Left forelimb (tissue), 1 donor: ENCODE data around the gene NCBP2.
"Not testable (repeated sequence)": the region's sequence is repeated elsewhere in the genome, so short reads cannot be mapped to it uniquely, and the experiment has no call there.

Source experiments
- DNase-seq: peaks from one replicate; pipeline ENCODE4 v3.0.0-alpha.2; 2018; ENCODE audit warnings: low spot score

Gene NCBP2

DNA sequence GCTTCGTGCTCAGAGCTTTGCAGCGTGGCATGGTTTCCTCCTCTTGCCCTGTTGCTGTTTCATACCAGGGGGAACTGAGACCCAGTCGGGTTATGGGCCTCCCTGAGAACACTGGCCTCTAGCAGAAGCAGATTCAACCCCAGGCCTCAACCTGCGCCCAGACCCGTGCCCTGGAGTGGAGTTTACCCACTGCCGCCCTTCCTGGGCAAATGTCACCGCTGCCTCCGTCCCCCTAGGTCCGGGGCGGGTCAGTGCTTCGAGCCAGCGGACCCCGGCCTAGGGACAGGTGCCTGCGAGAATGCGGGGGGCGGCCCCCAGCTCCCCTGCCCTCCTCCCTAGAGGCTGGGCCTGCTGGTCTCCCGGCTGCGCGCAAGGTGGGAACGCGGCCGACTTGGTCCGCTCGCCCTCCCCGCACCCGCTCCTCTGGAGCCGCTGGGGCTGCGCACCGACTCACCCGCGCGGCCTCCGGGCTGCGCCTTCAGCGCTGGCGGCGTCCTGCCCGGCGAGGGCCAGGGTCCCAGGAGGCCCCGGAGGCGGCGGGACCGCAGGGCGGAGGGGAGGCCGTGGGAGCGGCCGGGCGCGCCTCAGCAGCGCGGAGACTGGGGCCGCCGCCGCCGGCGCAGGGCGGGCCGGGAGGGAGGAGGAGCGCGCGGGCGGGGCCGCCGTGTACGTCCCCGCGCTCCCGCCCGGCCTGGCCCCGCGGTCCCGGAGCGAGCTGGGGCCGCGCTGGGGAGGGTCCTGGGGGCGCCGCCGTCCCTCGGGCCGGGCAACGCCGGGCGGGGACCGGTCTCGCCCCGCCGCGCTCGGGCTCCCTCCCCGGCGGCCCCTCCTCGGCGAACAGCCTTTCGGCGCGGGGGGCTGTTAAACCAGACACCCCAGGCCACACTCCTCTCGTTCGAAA is 26.2 kb upstream of the NCBP2 start, which contains the start of gene PIGZ:
TSS of gene PIGZ (minus strand) at position 601 of the 901 bp plus-strand sequence. CDS start 16,802 bp downstream, outside the sequence.
- DNase-seq: peak; percentile 66

DNA sequence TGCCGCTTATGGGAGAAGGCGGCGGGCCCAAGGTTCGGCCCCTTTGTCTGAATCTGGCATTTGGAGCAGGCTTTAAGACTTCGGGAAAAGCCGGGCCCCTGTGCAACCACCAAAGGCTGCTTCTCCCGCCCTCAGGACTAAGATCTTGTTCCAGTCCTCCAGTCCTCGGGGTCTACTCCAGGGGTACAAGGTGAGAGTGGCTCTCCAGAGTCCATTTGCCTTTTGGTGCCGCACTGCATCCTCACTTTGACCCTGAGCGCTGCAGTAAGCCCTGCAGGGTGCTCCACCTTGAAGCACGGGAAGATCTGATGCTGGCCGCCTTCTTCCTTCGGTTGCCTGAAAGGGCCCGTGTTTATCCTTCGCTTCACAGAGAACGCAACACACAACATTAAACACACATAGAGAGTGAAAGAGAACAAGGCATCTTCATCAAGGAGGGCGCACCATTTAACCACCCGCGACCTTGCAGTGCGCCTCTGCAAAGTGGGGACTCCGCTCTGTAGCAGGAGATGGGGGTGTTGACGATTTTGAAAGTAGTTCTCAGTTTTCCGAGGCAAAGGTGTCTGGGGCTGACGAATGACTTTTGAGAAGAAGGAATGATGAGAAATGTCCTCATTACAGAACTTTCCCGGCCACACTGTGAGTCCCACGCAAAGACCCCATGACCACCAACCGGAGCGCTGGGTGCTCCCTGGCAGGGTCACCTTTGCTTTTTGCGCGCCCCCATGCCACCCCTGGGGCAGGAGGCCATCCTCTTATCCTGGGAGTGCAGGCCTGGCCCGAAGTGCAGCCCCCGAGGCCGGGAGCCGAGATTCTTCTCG is 25.3 kb upstream of the NCBP2 start:
- DNase-seq: peak; percentile 64

DNA sequence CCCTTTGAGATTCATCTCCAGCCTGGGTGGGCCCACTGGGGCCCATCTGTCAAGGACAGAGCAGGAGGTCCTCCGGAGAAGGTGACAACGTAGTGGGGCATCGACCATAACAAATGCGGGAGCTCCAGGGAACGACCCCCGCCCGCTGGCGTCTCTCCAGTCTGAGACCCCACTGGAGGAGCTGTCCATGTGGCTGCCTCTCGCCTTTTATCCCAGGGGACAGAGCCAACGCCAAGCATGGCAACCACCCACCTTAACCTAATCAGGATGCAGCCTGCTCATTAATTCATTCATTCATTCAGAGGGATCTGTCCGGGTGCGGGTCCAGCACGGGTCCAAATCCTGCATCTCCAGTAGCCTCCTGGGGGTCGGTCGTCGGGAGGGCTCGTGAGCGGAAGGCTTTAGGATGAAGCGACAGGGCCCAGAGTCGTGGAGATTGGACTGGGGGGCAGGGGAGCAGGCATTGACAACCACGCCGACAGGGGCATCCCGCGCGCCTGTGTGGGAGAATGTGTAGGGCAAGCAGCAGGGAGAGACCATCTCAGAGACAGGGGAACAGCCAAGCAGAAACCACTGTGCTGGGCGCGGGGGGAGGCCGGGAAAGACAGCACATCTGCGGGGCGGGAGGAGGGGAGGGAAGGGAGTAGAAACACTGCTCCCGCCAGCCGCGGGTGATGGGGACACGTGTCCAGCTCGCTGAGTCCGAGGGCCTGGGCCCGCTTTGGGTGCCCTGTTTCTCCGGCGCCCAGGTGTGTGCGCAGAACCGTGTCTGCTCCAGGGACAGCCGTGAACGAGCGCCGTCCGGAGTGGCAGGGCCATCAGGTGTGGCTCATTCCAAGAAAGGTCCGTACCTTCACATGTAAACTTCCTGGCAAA is 24.4 kb upstream of the NCBP2 start:
- peak; percentile 65 for DNase-seq

DNA sequence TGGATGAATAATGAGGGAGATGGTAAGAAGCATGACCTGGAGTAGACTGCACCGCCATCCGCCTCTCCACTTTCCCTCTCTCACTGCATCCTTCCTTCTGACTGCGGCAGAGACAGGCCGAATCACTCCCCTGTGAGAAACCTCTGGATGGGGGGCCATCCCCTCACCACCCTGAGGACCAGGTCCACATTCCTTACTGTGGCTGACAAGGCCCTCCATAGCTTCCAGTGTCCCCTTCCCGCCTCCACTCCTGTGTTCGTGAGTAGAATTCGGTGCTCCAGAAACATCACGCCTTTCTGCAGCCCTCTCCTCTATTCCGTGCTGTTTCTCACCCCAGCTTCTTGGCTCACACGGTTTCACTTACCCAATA is 23.5 kb upstream of the NCBP2 start:
- peak; percentile 26 for DNase-seq

DNA sequence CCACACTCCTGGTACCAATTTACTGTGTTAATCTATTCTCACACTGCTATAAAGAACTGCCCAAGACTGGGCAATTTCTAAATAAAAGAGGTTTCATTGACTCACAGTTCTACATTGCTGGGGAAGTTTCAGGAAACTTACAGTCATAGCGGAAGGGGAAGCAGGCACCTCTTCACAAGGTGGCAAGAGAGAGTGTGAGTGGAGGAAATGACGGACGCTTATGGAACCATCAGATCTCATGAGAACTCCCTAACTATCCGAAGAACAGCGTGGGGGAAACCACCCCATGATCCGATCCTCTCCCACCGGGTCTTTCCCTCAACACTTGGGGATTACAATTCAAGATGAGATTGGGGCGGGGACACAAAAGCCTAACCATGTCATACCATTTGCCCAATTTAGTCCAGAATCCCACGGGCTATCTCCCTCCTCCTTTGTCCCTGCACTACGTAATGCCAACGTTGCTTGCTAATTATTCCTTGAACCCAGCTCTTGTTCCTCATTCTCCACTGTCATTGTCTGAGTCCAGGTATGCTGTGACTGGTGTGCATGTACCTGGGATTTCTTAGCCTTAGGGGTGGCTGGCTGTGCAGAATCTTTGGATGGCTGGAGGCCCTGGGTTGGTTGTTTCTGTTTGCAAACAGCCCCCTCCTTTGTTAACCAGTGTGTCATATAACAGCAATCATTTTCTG is 22.9 kb upstream of the NCBP2 start:
- peak; percentile 46 for DNase-seq

DNA sequence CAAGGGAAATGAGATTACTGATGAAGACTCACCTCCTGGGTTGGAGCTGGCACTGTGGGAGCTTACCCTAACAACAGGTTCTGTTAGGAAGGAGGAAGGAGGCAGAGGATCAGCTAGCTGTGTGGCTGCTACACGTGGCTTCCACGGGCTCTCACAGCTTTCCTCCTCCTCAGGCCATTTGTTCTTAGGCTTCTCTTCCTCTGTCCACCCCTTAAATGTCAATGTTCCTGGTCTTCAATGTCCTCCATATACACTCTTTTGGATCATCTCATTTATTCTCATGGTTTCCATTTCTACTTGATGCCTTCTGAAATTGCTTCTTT is 21.3 kb upstream of the NCBP2 start:
- no peak for DNase-seq

DNA sequence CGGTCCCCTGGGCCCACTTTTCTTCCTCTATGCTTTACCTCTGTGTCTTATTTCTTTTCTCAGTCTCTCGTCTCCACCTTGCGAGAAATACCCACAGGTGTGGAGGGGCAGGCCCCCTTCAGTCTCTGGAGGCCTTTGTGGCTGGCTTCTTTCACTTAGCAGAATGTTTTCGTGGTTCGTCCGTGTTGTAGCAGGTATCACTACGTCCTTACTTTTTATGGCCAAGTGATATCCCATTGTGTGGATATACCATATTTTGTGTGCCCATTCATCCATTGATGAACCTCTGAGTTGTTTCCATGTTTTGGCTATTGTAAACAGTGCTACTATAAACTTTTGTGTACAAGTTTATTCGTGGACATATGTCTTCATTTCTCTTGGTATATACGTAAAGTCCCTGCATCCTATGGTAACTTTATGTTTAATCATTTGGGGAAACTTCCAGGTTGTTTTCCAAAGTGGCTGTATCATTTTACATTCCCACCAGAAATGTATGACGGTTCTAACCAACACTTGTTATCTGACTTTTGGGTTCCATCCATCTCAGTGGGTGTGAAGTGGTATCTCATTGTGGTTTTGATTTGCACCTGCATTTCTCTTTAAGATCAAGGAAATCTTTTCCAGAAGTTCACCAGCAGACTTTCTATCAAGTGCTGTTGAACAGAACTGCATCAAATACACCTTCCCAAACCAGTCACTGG is 20.8 kb upstream of the NCBP2 start:
- DNase-seq: no peak

DNA sequence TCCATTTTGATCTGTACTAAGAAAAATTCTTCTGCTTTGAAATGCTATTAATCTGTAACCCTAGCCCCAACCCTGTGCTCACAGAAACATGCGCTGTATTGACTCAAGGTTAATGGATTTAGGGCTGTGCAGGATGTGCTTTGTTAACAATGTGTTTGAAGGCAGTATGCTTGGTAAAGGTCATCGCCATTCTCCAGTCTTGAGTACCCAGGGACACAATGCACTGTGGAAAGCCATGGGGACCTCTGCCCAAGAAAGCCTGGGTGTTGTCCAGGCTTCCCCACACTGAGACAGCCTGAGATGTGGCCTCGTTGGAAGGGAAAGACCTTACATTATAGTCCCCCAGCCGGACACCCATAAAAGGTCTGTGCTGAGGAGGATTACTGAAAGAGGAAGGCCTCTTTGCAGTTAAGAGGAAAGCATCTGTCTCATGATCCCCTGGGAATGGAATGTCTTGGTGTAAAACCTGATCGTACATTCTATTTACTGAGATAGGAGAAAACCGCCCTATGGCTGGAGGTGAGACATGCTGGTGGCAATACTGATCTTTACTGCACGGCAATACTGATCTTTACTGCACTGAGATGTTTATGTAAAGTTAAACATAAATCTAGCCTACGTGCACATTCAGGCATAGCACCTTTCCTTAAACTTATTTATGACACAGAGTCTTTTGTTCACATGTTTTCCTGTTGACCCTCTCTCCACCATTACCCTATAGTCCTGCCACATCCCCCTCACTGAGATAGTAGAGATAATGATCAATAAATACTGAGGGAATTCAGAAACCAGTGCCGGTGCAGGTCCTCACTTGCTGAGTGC is 20.0 kb upstream of the NCBP2 start:
- no peak for DNase-seq

DNA sequence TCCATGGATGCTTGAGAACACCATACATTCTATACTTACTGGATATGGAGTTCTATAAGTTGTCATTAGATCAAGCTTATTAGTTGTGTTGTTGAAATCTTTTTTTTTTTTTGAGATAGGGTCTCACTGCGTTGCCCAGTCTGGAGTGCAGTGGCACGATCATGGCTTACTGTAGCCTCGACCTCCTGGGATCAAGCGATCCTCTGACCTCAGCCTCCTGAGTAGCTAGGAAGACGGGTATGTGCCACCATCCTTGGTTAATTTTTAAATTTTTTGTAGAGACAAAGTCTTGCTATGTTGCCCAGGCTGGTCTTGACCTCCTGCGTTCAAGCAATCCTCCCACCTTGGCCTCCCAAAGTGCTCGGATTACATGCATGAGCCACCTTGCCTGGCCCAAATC is 12.5 kb upstream of the NCBP2 start:
- no peak for DNase-seq

DNA sequence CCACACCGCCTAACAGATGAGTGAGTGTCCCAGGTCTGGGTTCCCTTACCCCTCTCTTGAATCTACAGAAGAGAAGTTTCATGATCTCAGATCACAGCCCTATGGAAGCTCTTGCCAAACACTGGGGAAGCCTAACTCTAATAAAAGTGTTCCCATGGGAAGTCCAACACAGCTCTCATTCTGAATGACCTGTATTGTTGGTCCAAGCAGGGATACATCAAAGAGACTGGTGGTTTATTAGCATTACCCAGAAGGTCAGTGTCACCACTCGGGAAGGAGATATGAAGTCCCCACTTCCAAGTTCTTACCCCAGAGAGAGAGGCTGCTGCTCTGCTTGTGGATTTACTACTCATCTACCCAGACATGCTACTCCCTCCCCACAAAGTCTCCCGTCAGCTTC is 9.0 kb upstream of the NCBP2 start:
- DNase-seq: no peak

DNA sequence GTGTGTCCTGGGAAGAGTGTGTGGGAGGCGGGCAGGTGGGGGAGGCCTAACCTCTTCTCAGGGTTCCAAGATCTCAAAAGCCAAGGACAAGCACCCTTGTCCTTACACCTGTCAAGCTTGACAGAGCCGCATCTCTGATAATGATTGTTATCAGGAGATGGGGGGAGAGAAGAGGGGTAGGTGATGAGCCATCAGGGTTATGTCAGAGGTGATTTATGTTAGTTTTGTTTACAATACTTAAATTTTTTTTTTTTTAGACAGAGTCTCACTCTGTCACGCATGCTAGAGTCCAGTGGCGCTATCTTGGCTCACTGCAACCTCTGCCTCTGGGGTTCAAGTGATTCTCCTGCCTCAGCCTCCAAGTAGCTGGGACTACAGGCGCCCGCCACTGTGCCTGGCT is 7.4 kb upstream of the NCBP2 start:
- no peak for DNase-seq

DNA sequence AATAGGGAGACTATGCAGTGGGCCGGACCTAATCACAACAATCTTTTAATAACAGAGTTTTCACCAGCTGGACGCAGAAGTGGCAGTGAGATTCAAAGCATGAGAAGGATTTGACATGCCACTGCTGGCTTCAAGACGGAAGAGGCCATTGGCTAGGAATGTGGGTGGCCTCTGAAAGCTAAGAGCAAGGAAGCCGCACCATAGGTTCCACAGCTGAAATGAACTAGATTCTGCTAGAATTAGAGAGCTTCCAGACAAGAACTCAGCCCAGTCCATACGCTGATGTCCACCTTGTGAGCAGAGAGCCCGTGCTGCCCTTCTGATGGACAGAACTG is 6.9 kb upstream of the NCBP2 start:
- no peak for DNase-seq

DNA sequence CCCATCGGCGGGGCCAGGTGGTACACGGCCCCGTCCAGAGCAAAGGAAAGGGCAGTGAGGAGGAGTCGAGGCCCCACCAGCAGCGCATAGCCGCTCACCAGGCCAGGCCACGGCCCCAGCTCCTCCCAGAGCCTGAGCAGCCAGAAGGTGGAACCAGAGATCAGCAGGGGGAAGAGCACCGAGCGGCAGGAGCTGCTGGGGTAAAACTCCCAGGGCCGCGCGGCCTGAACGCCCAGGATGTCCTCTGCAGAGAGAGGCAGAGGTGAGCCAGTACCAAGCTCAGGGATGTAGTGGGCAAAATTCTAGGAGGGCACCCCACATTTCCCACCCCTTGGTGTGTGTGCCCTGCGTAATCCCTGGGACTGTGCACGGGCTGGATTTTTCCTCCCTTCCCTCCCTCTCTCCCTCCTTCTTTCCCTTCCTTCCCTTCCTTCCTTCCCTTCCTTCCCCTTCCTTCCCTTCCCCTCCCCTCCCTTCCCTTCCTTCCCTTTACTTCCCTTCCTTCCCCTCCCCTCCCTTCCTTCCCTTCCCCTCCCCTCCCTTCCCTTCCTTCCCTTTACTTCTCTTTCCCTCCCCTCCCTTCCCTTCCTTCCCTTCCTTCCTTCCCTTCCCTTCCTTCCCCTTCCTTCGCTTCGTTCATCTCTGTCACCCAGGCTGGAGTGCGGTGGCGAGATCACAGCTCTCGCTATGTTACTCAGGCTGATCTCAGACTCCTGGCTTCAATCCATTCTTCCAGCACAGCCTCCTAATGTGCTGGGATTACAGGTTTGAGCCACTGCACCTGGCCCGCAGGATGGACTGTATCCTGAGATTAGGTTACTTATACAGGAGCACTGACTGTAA is 6.3 kb upstream of the NCBP2 start:
- no peak for DNase-seq

DNA sequence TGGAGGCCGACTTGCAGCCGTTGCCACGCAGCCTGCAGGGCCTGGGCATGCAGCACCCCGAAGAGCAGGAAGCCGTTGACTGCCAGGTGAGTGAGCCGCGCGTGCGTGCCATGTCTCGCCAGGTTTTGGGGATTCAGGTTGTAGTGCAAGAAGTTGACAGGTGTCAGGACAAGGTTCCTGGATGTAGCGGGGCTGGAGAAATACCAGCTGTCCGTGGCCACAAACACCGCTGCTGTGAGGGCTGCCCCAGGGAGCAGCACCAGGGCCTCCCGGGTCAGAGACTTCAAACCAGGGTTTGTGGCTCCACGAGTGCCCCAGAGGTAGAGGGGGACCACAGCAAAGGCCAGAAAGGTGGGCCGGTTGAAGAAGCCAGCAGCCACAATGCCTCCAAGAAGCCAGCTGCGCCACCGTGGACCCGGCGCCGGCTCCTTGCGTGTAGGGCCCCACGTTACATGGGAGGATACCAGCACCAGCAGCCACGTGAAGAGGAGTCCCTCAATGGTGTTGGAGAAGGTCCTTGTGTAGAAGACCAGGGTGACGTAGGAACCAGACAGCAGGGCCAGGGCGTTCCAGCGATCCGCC is 5.6 kb upstream of the NCBP2 start:
- no peak for DNase-seq

DNA sequence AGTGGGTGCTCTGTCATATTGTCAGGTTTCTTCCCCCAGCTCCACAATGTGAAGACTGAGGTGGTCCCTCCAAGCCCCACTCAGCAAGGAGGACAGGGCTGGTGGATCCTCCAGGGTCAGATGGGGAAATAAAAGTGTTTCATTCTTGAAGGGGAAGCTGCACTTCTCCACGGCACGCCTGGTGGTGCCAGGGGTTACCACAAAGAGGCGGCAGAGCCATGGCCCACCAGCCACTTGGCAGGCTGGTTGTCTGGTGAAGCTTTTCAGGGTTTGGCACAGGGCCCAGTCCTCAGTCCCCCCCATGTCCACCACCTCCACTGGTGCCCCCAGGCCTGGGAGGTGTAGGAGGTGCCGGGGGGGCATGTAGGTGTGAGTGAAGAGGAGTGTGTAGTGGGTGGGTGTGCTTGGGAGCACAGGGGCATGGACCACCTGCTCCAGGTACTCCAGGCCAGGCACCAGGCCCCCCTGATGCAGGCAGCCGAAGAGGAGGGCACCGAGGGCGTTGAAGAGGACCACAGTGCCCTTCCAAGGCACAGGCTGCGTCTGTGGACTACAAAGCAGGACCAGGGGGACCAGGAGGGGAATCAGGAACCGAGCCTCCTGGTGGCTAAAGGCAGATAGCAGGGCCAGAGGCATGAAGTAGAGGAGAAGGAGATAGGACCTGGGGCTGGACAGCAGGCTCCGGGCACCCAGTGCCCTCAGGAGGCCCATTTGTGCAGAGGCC is 5.0 kb upstream of the NCBP2 start:
- no peak for DNase-seq

DNA sequence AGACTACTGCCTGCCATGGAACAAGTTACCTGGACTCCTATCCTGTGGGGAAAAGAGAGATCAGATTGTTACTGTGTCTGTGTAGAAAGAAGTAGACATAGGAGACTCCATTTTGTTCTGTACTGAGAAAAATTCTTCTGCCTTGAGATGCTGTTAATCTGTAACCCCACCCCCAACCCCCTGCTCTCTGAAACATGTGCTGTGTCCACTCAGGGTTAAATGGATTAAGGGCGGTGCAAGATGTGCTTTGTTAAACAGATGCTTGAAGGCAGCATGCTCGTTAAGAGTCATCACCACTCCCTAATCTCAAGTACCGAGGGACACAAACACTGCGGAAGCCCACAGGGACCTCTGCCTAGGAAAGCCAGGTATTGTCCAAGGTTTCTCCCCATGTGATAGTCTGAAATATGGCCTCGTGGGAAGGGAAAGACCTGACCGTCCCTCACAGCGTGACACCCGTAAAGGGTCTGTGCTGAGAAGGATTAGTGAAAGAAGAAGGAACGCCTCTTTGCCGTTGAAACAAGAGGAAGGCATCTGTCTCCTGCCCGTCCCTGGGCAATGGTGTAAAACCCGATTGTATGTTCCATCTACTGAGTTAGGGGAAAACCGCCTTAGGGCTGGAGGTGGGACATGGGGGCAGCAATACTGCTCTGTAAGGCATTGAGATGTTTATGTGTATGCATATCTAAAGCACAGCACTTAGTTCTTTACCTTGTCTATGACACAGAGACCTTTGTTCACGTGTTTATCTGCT is 1.9 kb upstream of the NCBP2 start:
- DNase-seq: not testable (repeated sequence)

DNA sequence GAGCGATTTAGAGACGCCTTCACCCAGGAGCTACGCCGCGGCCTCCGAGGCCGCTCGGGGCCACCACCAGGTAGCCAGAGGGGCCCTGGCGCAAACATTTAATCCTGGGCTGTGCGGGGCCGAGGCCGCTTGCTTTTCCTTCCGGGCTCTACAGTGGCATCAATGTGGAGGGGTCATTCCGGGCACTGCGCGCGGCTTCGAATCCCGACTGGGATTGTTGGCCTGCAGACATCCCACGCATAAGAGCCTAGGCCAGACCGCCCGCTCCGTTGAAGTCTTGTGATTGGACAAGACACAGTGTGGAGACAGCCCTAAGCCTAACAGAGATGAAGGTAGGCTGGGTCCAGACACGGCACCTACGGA is 568 bp upstream of the NCBP2 start:
- DNase-seq: no peak
